ENCODE results near the gene FDX2. TPM values are rescaled to one million over a fixed set of nuclear protein-coding genes. Genes with fewer than 3 reads are reported as not detected.

The FDX2 gene
- total RNA-seq, 1 experiment from 2014 or later = 25.5 TPM

GRCh38 chr19:10332965-10333757 lies 17.3 kb upstream of the FDX2 start, which contains the start of gene RAVER1:
Gene RAVER1, minus strand, starts transcription at chr19:10333529. Its CDS starts 22 bp downstream, at chr19:10333507.
- Histone ChIP-seq H3K9me3 (ENCODE audit: control insufficient read depth, insufficient read depth, low read depth, low read length) (no peaks in the 10 kb centered on the region), H3K27ac (ENCODE audit: low read length) (peak within 1 kb of the TSS; percentile 87), H3K27me3 (ENCODE audit: control insufficient read depth, insufficient read depth, low read length) (no peaks in the 10 kb centered on the region), H3K36me3 (ENCODE audit: control insufficient read depth, insufficient read depth, low read length) (peaks cover 7% of the 10 kb centered on the region), H3K4me3 (ENCODE audit: low read depth in 2 of 2, low read length in 2 of 2) (peak within 1 kb of the TSS; percentile 78 to 86), H3K4me1 (ENCODE audit: control insufficient read depth, insufficient read depth, low read length) (peaks cover 10% of the 10 kb centered on the region)
- ATAC-seq (peak; percentile 89), DNase-seq (ENCODE audit: low read depth, low spot score) (peak; percentile 62)
- BruUV-seq (replicated peaks) = no TSS peak
- in situ Hi-C loops (cut with HindIII; ENCODE audit: low pct_unique_long_range_greater_than_20kb, low sequenced_read_pairs) (no loop called here), intact Hi-C loops (cut with micrococcal nuclease; ENCODE audit: unreplicated experiment) (no loop called here)
- ChIA-PET CTCF (interaction anchor here (0.6 to 1.2 kb wide), 3 partner anchors 56 to 525 kb away, joined by 3 to 8 read pairs (median 4); no protein-coding TSS in a partner anchor), POLR2A (interaction anchor here (0.6 to 1.5 kb wide), 3 partner anchors 33 to 62 kb away, joined by 3 to 13 read pairs (median 6); partner anchors contain the start of genes ICAM1 and TYK2)
- TF ChIP-seq POLR2AphosphoS5 (IDR thresholded peaks at IDR 0.05; ENCODE audit: low read depth, low read length) (peak; percentile 89), TCF7L2 (IDR thresholded peaks at IDR 0.05; ENCODE audit: low read depth, low read length) (peak; percentile 89), SIN3A (IDR thresholded peaks at IDR 0.05; ENCODE audit: borderline replicate concordance, insufficient read depth, low read depth, low read length) (no peak)

GRCh38 chr19:10332158-10332964 lies 16.5 kb upstream of the FDX2 start:
- Histone ChIP-seq H3K4me1 (ENCODE audit: control insufficient read depth, insufficient read depth, low read length) (peaks cover 10% of the 10 kb centered on the region), H3K27ac (ENCODE audit: low read length) (peak overlapping the region; percentile 87), H3K9me3 (ENCODE audit: control insufficient read depth, insufficient read depth, low read depth, low read length) (no peaks in the 10 kb centered on the region), H3K4me3 (ENCODE audit: low read depth in 2 of 2, low read length in 2 of 2) (peak overlapping the region; percentile 78 to 86), H3K27me3 (ENCODE audit: control insufficient read depth, insufficient read depth, low read length) (no peaks in the 10 kb centered on the region), H3K36me3 (ENCODE audit: control insufficient read depth, insufficient read depth, low read length) (peaks cover 12% of the 10 kb centered on the region)
- CTCF ChIA-PET = no interaction called here
- DNase-seq (ENCODE audit: low read depth, low spot score) (no peak), ATAC-seq (no peak)
- in situ Hi-C loops (cut with HindIII; ENCODE audit: low pct_unique_long_range_greater_than_20kb, low sequenced_read_pairs) (no loop called here), intact Hi-C loops (cut with micrococcal nuclease; ENCODE audit: unreplicated experiment) (no loop called here)
- POLR2A ChIA-PET = interaction anchor here (0.7 kb wide), 1 partner anchor 34 kb away, joined by 6 read pairs; no protein-coding TSS in a partner anchor
- BruUV-seq (replicated peaks) = TSS peak; percentile 92
- TF ChIP-seq POLR2AphosphoS5 (IDR thresholded peaks at IDR 0.05; ENCODE audit: low read depth, low read length) (no peak), CTCF (IDR thresholded peaks at IDR 0.05) (no peak), TCF7L2 (IDR thresholded peaks at IDR 0.05; ENCODE audit: low read depth, low read length) (no peak), REST (IDR thresholded peaks at IDR 0.05; ENCODE audit: insufficient read depth in 1 of 2, low read depth in 2 of 2, low read length in 1 of 2) (no peak), SIN3A (IDR thresholded peaks at IDR 0.05; ENCODE audit: borderline replicate concordance, insufficient read depth, low read depth, low read length) (no peak)

Measured in Panc1 (cell line).